GM12864 (cell line): ENCODE data around the gene SLC6A6.

Source experiments
- DNase-seq: peaks from one replicate; pipeline ENCODE4 v3.0.0-alpha.2; 2011; ENCODE audit warnings: low read depth
- H3K4me3 ChIP-seq: 2 replicates; pipeline ENCODE4 v1.5.1; 2011; ENCODE audit warnings: mild to moderate bottlenecking, low read depth, low read length, control low read depth
- TF ChIP-seq, protein P1 (sequence below): IDR thresholded peaks from 2 replicates; pipeline ENCODE4 v1.5.1; 2011; ENCODE audit warnings: low read depth, mild to moderate bottlenecking, moderate library complexity, low read length, control low read depth, inconsistent platforms; ENCODE audit errors: missing control alignments

SLC6A6 gene

DNA sequence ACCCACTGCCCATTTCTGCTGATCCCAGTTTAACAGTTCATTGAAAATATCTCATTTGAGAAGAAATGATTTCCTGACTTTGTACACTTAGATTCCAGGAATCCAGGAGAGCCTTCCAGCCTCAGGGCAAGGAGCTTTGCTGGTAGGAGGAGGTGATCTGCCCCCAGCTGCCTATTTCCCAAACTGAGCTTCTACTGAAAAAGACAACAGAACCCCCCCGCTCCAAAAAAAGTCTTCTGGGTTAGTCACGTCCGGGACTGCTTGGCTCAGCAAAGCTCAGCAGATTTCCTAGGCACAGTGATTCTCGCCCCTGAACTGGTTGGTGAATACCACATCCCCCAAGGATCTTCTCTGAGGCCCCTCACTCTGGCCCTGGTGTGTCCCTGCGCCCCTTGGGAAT lies 13.1 kb downstream of the SLC6A6 start:
- no peak overlapping the region for H3K4me3 ChIP-seq
- no peak for DNase-seq
- TF ChIP-seq, protein P1, sequence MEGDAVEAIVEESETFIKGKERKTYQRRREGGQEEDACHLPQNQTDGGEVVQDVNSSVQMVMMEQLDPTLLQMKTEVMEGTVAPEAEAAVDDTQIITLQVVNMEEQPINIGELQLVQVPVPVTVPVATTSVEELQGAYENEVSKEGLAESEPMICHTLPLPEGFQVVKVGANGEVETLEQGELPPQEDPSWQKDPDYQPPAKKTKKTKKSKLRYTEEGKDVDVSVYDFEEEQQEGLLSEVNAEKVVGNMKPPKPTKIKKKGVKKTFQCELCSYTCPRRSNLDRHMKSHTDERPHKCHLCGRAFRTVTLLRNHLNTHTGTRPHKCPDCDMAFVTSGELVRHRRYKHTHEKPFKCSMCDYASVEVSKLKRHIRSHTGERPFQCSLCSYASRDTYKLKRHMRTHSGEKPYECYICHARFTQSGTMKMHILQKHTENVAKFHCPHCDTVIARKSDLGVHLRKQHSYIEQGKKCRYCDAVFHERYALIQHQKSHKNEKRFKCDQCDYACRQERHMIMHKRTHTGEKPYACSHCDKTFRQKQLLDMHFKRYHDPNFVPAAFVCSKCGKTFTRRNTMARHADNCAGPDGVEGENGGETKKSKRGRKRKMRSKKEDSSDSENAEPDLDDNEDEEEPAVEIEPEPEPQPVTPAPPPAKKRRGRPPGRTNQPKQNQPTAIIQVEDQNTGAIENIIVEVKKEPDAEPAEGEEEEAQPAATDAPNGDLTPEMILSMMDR = no peak

DNA sequence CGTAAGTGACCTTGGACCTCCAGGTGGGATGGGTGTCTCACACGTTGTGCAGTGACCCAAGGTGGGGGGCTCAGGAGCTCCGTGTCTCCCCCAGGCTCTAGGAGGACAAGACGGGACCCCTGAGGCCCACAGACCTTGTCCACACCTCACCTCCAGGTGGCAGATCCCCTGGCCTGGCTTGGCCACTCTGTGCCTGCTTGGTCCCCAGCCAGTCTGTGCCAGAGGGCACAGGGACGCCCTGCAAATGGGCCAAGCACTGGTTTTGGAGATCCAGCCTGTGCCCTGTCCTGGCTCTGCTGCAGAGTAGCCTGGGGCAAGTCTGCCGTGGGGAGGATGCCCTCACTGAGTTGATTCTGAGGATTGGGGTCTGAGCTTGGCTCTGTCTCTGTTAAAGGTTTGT lies 14.0 kb downstream of the SLC6A6 start:
- TF ChIP-seq, protein P1 = no peak
- DNase-seq = no peak
- H3K4me3 ChIP-seq = no peak overlapping the region

DNA sequence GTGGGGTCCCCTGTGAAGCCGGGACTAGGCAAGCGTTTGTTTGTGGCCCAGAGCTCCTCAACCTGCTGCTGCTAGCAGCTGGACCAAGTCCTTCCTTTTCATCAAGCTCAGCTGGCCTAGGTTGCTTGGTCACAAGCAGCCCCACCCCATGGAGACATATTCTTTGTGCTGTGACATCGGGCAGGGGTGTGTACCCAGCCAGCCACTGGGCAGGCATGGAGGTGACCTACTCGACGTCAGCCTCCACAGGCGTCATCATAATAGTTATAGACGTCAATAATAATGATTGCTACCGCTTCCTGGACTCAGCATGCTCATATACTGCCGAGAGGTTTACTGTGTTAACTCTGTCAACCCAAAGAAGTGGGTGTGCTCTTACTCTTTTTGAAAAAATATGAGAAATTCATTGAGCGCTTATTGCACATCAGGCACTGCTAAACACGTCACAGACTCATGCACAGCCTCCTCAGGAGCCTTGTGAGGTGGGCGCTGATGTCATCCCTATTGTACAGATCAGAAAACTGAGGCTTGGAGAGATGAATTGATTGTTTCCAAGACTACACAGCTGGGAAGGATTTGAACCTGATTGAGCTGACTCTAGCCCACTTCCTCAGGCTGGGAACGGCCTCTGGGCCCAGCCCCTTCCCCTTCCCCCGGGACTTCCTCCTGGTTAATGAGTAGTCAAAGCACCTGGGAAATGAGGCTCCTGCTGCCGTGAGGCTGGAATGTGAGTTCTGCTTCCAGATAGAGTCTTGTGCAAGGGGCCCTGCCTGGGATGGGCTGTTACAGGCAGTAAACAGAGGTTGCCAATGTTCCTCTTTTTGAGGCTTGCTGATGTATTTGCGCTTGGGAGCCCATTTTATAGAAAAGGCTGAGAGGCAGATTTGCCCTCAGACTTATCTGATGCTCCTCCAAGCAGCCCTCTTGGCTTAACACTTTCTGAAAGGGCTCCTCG lies 16.2 kb downstream of the SLC6A6 start:
- no peak for DNase-seq
- no peak overlapping the region for H3K4me3 ChIP-seq
- TF ChIP-seq, protein P1 = no peak

DNA sequence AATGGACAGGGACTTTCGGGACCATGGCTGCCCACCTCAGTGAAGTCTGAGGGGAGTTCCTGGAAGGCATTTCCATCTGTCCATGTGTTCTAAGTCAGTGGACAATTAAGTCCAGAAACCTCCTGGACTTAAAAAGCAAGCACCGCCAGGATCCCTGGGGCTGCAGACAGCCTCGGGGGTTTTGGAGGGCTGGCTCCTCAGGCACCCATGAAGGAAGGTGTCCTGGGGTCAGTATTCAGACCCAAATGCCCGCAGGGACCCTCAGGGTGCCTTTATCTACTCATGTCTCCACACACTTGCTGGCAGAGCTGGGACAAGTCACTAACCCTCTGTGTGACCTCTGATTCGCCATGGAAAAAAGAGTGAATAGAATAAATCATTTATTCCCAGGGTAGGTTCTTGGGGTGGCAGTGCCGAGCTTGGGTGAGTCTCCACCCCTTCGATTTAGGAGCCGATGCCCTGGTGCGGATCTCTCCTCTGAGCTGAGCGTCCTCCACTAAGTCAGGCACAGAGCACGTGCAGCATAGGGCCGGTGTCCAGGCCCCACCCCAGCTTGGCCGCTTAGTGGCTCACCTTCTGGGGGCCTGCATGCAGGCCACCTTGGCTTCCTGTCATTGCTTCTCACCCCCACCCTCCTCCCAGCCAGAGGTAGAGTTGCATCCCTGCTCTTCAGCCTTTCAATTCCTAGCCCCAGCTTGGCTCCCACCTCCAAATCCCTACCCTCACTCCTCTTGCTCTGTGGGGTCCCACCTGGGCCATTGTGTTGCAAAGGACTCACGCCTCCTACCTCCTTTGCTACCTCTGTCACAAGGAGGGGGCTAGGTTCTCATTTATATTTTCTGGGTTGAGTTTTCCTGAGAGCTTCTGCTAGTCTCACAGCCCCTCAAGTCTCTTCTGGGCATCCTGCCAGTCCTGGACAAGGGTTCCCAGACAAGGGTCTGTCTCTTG lies 19.9 kb downstream of the SLC6A6 start:
- H3K4me3 ChIP-seq = no peak overlapping the region
- TF ChIP-seq, protein P1 = no peak
- DNase-seq = no peak

DNA sequence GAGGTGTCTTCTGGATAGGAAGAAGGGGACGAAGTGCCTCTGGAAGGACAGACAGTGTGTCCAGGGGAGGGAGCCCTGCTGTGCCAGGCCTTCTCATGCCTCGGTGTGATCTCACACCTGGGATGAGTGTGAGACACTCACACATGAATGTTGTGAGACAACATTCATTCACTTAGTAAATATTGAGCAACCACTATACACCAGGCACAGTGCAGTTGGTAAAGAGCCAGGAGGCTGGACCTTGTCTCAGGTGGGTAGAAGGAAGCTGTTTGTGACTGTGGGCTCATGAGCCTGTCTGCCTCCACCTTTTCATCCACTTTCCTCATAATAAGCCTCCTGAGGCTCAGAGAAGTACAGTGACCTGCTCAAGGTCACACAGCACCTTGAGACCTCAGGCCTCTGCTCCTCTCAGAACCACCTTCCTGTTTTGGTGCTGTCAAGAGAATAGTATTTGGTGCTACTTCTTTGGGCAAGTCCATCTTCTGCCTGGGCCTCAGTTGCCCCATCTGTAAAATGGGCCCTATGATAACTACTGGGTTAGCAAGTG lies 20.9 kb downstream of the SLC6A6 start:
- TF ChIP-seq, protein P1 = no peak
- H3K4me3 ChIP-seq = no peak overlapping the region
- DNase-seq = no peak

DNA sequence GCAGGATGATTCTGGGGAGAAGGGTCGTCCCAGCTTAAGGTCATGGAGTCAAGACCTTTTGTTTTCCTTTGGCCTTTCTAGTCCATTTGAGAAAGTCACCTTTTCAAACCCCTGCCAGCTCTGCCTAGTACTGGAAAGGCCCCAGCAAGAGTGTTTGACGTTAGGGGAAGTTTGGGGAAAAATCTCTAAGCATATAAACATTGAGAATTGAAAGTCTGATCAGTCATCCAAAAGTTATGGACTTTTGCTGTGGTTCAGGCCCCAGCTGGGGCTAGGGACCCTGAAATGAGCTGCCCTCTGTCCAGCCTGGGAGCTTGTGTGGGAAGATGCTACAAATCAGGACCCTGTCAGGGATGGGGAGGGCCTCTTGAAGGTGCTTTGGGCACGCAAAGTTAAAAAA lies 21.6 kb downstream of the SLC6A6 start:
- H3K4me3 ChIP-seq = no peak overlapping the region
- DNase-seq = no peak
- TF ChIP-seq, protein P1 = no peak
